Glutamatergic neuron (in vitro differentiated cells): ENCODE results near the gene UCK2. TPM values are rescaled to one million over a fixed set of nuclear protein-coding genes. Genes with fewer than 3 reads are reported as not detected.

Experiments used
- DNase-seq: peaks from one replicate; pipeline ENCODE4 v3.0.0; 2022
- H3K27ac Mint-ChIP-seq: one replicate; pipeline ENCODE4 v1.8.0; 2020; ENCODE audit warnings: mild to moderate bottlenecking, mixed read lengths, inconsistent platforms; ENCODE audit not compliant: unreplicated experiment
- H3K27me3 Mint-ChIP-seq: one replicate; pipeline ENCODE4 v1.8.0; 2020; ENCODE audit warnings: mild to moderate bottlenecking, moderate library complexity, mixed read lengths, inconsistent platforms; ENCODE audit not compliant: unreplicated experiment
- H3K36me3 Mint-ChIP-seq: one replicate; pipeline ENCODE4 v1.8.0; 2020; ENCODE audit warnings: mild to moderate bottlenecking, mixed read lengths, inconsistent platforms; ENCODE audit not compliant: unreplicated experiment
- H3K4me1 Mint-ChIP-seq: one replicate; pipeline ENCODE4 v1.8.0; 2020; ENCODE audit warnings: mild to moderate bottlenecking, low read depth, mixed read lengths, inconsistent platforms; ENCODE audit not compliant: unreplicated experiment
- H3K4me3 Mint-ChIP-seq: one replicate; pipeline ENCODE4 v1.8.0; 2020; ENCODE audit warnings: mild to moderate bottlenecking, mixed read lengths, inconsistent platforms; ENCODE audit not compliant: unreplicated experiment
- H3K9me3 Mint-ChIP-seq: one replicate; pipeline ENCODE4 v1.8.0; 2020; ENCODE audit warnings: mild to moderate bottlenecking, moderate library complexity, mixed read lengths, inconsistent platforms; ENCODE audit not compliant: unreplicated experiment
- CTCF ChIP-seq: fragments of 200-600 bp; sonication (generic); IDR thresholded peaks from one replicate; pipeline ENCODE4 v1.5.0; 2021; ENCODE audit not compliant: partially characterized antibody, unreplicated experiment
- total RNA-seq: library from RNA; stranded (reverse); fragmentation: NEBNext Ultra II Directional; extraction: Animal tissue kit (Norgen Biotek cat#: 25700); gene quantifications from one replicate; pipeline ENCODE4 v1.2.1, GENCODE V29; 2021; ENCODE audit not compliant: unreplicated experiment

Gene UCK2
- total RNA-seq, 1 donor from 2014 or later, result 29.9 TPM

GRCh38 chr1:165869343-165869742, 41.9 kb downstream of the UCK2 start:
- Mint-ChIP-seq H3K4me3 (no peak overlapping the region), H3K27ac (no peak overlapping the region), H3K9me3 (peaks cover 2% of the 10 kb centered on the region), H3K36me3 (no peaks in the 10 kb centered on the region), H3K27me3 (no peaks in the 10 kb centered on the region), H3K4me1 (peaks cover 5% of the 10 kb centered on the region)
- DNase-seq, result no peak
- TF ChIP-seq CTCF, result no peak

GRCh38 chr1:165871311-165872067, 44.1 kb downstream of the UCK2 start:
- H3K36me3 Mint-ChIP-seq, result no peaks in the 10 kb centered on the region
- H3K9me3 Mint-ChIP-seq, result peaks cover 2% of the 10 kb centered on the region
- DNase-seq, result peak; percentile 44
- peak; percentile 35 for TF ChIP-seq CTCF
- H3K4me1 Mint-ChIP-seq, result no peaks in the 10 kb centered on the region
- H3K27ac Mint-ChIP-seq, result peak overlapping the region; percentile 12
- no peaks in the 10 kb centered on the region for H3K27me3 Mint-ChIP-seq
- H3K4me3 Mint-ChIP-seq, result no peak overlapping the region

GRCh38 chr1:165873481-165873880, 46.1 kb downstream of the UCK2 start:
- H3K4me3 Mint-ChIP-seq, result no peak overlapping the region
- H3K9me3 Mint-ChIP-seq, result peaks cover 5% of the 10 kb centered on the region
- H3K27me3 Mint-ChIP-seq, result peaks cover 2% of the 10 kb centered on the region
- no peak overlapping the region for H3K27ac Mint-ChIP-seq
- DNase-seq, result no peak
- peaks cover 10% of the 10 kb centered on the region for H3K36me3 Mint-ChIP-seq
- TF ChIP-seq CTCF, result no peak
- H3K4me1 Mint-ChIP-seq, result no peaks in the 10 kb centered on the region

DNA sequence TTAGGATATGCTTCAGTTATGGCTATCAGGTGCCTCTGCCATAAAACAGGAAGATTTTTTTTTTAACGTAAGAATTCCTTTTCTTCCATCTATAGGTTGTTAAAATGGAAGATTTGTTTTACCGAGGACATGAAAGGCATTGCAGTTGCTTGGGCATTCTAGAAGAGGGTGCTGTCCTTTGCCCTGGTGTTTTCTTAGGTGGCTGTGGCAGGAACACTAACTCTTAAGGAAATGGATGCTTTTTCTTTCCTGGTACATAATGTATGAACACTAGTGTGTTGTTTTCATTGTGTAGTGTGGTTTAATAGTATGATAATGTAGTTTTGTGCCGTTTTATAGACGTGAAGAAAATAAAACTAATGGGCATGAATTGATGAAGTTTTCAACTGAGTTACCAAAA, 47.2 kb downstream of the UCK2 start:
- no peak for DNase-seq
- no peak overlapping the region for H3K4me3 Mint-ChIP-seq
- TF ChIP-seq CTCF, result no peak
- peaks cover 5% of the 10 kb centered on the region for H3K9me3 Mint-ChIP-seq
- H3K4me1 Mint-ChIP-seq, result no peaks in the 10 kb centered on the region
- peaks cover 2% of the 10 kb centered on the region for H3K27me3 Mint-ChIP-seq
- H3K36me3 Mint-ChIP-seq, result peaks cover 17% of the 10 kb centered on the region
- H3K27ac Mint-ChIP-seq, result no peak overlapping the region

- Mint-ChIP-seq H3K36me3 (peaks cover 17% of the 10 kb centered on the region), H3K4me1 (no peaks in the 10 kb centered on the region), H3K27ac (no peak overlapping the region), H3K9me3 (peaks cover 5% of the 10 kb centered on the region), H3K4me3 (no peak overlapping the region), H3K27me3 (peaks cover 2% of the 10 kb centered on the region)
- no peak for DNase-seq
- no peak for TF ChIP-seq CTCF
These were observed 47.8 kb downstream of the UCK2 start for GRCh38 chr1:165875171-165875570.
